ENCODE results near the gene GNA14.
"Not testable (repeated sequence)": the region's sequence is repeated elsewhere in the genome, so short reads cannot be mapped to it uniquely, and the experiment has no call there.

The GNA14 gene

GRCh38 chr9:77486463-77486862, 161.7 kb downstream of the GNA14 start:
- no peak for DNase-seq

- DNase-seq = peak; percentile 13
Observed at GRCh38 chr9:77475641-77476473, 172.3 kb downstream of the GNA14 start.

- DNase-seq = no peak
Observed at GRCh38 chr9:77474936-77475335, 173.2 kb downstream of the GNA14 start.

GRCh38 chr9:77472646-77473045, 175.5 kb downstream of the GNA14 start:
- no peak for DNase-seq

DNA sequence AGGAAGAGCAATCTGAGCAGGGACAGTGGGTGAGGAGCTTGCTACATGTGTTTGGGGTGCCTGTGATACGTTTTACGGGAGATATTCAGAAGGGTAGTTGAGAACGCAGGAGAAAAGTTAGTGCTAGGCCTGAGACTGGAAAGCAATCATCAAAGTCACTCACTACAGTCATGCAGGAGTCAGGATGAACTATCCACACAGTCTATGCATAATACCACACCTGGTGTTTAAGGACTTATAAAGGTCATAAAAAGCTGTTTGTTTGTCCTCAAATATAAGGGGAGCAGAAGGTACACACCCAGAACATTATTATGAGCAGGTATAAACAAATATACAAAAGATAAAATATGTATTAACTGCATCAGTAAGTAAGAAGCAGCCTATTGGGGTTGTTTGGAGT, 176.6 kb downstream of the GNA14 start:
- no peak for DNase-seq

DNA sequence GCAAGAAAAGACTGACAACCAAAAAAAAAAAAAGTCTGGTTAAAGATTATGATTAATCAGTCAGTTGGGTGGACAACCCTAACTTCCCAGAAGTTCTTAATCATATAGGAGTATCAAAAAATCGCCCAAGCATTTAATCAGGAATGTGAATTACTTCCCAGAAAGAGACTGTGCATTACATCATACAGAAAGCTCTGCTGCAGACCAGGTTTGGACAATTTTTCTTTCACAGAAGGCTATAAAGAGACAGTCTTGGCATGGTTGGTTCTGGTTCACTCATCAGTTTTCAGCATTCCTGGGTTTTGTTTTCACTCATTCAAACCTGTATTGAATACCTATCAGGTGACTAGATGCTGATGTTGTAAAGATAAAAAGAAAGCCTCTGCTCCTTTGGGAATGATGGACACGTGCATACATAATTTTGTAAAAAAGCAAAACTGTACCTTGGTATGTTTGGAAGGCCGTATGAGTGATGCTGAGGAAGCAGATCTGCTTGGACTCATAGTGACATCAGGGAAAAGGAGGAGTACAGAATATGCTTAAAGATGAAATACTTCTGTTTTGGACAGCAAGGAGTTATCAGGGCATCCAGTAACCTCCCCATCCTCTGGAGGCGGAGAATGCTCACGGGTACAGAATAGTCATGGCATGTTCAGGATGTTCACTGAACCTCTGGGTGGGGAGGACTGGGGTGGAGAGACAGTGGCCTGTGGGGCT, 178.4 kb downstream of the GNA14 start:
- DNase-seq = no peak

- no peak for DNase-seq
Observed at GRCh38 chr9:77464661-77465060, 183.5 kb downstream of the GNA14 start.

GRCh38 chr9:77463151-77463550, 185.0 kb downstream of the GNA14 start:
- DNase-seq = no peak

GRCh38 chr9:77462066-77462465, 186.1 kb downstream of the GNA14 start:
- DNase-seq = no peak

DNA sequence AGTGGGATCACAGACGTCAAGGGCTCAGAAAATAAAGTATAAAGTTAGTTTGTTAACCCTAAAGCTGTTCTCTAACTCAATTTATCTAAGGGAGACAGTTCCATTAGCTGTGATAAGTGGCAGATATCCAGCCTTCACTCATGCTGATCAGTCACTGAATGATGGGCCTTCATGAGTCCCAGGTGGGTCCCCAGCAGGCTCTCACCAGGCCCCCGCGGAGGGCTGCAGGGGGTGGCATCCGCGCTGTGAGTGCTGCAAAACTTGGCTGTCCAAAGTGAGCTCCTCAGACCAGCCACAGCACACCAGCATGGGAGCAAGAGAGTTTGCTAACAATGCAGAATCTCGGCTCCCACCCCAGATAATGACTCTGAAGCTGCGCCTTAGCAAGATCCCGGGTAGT, 187.2 kb downstream of the GNA14 start:
- no peak for DNase-seq

- peak; percentile 53 for DNase-seq
Observed at GRCh38 chr9:77457916-77458592, 190.1 kb downstream of the GNA14 start.

DNA sequence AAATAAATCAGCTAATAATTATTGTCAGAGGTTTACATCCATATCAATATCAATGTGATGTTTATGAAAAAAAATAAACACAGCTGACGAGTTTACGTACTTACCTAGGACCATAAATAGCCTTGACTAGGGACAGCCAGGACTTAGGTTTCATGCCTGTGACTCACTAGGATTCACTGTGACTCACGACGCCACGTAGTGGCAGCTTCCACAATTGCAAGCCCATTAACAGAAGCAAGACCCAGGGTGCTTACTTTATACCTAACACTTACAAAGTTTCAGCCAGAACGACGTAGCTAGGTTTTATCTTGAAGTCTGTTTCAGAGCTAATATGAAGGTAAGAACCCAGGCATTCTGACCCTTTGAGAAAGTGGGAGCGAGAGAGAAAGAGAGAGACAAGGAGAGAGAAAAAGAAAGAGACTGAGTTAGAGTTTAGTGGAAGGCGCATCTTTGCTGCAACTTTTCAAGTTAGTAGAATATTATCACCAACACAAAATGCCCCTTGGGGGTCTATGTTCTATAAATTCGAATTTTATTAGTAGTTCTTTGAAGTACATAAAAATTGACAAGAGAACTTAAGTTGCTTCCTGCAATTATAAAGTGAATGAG, 191.2 kb downstream of the GNA14 start:
- DNase-seq = peak; percentile 76

DNA sequence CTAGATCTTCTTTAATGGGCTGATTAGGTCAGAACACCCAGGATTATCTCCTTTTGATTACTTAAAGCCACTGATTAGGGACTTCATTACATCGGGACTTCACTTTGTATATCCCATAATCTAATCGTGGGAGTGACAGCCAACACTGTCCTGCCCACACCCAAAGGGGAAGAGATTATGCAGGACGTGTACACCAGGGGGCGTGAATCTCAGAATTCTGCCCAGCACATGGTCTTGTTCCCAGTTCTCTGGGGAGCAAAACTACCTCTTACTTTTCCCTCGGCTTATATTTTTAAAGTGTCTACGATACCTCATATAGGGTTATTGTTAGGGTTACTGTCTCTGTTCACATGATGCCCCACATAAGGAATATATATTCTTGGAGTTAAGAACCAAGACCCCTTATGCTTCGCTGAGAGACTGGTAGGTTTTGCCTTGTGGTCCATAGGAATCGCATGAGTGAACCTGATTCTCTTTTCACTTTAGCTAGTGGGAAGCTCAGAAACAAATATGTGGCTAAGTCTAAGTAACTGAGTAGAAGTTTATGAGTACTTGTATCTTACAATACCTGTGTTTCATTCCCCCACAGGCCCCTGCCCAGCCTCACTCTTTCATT, 192.7 kb downstream of the GNA14 start:
- DNase-seq = peak; percentile 26

DNA sequence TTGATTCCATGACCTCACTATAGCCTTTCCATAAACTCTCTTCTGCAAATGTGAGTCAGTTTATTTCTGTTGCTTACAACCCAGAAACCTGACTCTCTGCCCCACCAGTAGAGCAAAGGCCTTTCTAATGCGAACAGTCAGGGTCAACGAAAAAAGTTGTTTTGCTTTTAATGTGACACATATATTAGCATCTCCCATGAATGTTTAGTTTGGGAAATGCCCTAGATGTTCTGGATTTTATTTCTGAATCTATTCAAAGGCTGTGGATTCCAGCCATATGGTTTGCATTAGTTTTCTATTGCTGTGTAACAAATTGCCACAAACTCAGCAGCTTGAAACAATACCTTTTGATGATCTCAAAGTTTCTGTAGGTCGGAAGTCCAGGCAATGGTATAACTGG, 193.5 kb downstream of the GNA14 start:
- DNase-seq = no peak

GRCh38 chr9:77453825-77454647, 194.1 kb downstream of the GNA14 start:
- DNase-seq = no peak

- no peak for DNase-seq
Observed at GRCh38 chr9:77451507-77451906, 196.6 kb downstream of the GNA14 start.

DNA sequence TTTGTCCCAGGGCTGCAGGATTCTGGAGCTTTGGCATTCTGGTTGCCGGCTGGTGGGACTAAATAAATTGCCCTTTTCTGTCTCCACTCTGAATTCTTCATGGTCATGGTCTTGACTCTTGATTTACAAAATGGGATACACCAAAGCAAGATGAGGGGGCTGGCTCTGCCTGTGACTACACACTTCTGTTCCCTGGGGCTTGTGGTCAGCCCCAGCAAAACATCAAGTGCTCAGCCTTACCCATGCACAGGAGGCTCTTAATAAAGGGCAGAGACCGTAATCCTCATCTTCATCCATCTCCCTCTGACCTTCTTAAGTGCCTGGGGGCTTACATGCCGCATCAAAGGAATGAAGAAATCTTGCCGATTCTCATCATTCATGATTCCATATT, 198.0 kb downstream of the GNA14 start:
- DNase-seq = no peak

DNA sequence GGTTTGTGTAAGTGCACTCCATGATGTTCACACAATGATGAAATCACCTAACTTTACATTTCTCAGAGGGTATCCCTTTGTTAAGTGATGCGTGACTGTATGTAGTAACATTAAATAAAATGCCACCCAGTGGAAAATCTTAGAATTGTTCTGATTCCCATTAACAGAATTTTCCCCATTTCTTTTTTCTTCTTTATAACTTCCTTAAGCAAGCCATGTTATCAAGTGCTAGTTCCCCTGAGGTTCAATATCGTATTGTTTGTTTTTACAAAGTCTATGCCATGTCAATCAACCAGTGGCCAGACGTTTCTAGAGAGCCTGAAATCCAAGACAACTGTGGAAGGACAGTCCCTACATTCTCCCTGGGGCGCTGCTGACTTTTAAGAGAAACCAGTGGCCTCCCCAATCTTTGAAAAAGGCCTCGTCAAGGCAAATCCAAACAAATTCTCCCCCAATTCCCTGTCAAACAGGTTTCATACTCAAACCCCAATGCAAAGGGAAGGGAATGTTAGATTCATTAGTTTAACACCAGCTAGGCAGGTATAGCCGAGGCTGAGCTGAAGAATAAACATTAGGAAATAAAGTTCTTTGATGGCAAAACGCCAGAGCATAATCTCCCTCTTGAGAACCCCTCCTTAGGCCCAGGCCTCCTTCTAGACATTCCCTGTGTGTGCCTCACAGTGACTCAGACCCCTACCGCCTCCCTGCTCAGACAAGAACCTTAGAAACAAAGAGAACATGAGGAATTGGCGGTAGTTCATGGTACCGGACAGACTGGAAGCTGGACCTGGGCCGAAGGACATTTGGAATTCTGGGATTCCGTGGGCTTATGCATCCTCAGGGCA, 198.7 kb downstream of the GNA14 start:
- DNase-seq = no peak

DNA sequence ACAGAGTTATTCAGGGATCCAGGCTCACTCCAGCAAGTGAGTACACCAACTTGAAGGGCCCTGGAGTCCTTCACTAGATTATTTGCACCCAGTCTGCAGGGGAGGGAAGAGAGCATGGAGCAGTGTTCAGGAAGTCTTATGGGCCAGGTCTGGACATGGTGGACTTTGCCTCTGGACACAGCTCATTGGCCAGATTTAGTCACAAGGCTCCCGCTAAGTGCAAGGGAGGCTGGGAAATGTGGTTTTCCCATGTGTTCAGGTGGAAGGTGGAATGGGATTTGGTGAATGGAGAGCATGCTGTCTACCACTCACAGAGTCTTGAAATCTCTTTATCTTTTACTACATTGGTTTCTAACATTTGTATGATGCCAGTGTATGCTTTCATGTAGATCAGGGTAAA, 200.5 kb downstream of the GNA14 start:
- DNase-seq = no peak

DNA sequence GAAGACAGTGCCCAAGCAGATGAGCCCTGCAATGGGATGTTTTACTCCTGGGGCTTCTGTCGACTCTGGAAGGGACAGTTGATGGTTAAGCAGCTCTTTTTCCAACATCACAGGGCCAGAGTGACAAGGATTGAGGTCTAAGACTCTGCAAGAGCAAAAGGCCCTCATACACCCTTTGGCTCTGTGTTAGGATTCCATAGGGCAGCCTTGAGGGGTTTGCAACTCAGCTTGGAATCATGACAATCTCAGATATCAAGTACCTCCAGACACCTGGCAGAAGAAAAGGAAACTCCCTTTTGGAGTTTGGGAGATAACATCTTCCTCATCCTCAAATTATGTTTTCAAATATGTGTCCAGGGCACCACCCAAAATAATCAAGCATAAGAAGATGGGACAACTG, 205.7 kb downstream of the GNA14 start:
- DNase-seq = no peak

GRCh38 chr9:77441124-77441523, 207.0 kb downstream of the GNA14 start:
- DNase-seq = not testable (repeated sequence)
